Cardiac septum (tissue), 1 donor: ENCODE data around the gene PIH1D1. TPM values are rescaled to one million over a fixed set of nuclear protein-coding genes. Genes with fewer than 3 reads are reported as not detected.

ENCODE experiments used
- DNase-seq: peaks from one replicate; pipeline ENCODE4 v3.0.0-alpha.2; 2020; ENCODE audit warnings: low spot score
- intact Hi-C: fragments of 100-400 bp; cut with DNase I; formaldehyde crosslinking; loops from one replicate; pipeline ENCODE4 v1.14.0; 2022
- total RNA-seq: library from RNA; stranded (reverse); fragmentation: NEBNext Ultra II Directional; extraction: Animal tissue kit (Norgen Biotek cat#: 25700); gene quantifications from one replicate; pipeline ENCODE4 v1.2.1, GENCODE V29; 2021
- donor health status: DM: no; HTN: no; CAD: no.

Gene PIH1D1
- total RNA-seq, 1 donor from 2014 or later = 24.2 TPM

- intact Hi-C loops = no loop called here
- no peak for DNase-seq
Measured at GRCh38 chr19:49427339-49427738, 24.3 kb downstream of the PIH1D1 start.

DNA sequence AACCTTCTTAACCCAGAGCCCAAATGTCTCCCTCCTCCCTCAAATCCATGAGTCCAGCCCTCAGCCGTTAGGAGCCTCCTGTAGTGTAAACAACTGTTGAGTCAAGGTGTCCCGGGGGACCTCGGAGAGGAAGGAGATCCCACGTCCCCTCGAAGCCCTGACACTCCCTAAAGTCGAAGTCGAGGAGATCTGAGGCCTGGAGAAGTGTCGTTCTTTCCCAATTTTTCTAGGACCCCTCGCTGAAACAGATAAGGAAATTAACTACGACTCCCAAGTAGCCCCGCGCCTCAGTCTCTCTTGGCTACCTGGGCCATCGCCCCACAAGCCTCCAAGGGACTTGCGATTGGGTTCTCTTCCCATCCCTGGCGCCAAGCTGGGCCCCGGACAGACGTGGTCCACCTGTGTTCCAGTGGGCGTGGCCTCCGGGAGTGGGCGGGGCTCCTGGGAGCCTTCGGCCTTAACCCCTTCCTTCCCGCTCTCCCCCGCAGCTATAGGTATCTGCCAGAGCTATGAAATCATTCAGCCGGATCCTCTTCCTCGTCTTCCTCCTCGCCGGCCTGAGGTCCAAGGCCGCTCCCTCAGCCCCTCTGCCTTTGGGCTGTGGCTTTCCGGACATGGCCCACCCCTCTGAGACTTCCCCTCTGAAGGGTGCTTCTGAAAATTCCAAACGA is 25.6 kb downstream of the PIH1D1 start:
- no peak for DNase-seq
- intact Hi-C loops = no loop called here

GRCh38 chr19:49425178-49425577 is 26.4 kb downstream of the PIH1D1 start, which contains the start of gene GFY:
TSS of gene GFY (plus strand) at chr19:49425388. CDS start at chr19:49426431, 1,043 bp downstream.
- DNase-seq = no peak
- intact Hi-C loops = no loop called here

DNA sequence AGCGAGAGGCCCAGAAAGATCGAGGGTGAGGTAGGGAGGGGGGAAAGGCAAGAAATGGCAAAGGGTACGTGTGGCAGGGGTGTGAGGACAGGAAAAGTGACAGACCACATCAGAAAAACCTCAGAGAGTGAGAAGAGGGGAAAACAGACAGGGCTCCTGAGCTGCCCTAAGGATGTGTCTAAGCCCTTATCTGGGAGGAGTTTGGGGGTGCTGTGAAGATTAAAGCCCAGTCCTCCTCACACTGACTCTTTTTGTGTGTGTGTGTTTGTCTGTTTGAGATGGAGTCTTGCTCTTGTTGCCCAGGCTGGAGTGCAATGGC is 27.7 kb downstream of the PIH1D1 start:
- intact Hi-C loops = no loop called here
- no peak for DNase-seq

GRCh38 chr19:49423071-49423984 is 28.3 kb downstream of the PIH1D1 start, which contains the start of gene PTH2:
TSS of gene PTH2 (minus strand) at chr19:49423441. CDS start at chr19:49423339, 102 bp downstream.
- intact Hi-C loops = no loop called here

DNA sequence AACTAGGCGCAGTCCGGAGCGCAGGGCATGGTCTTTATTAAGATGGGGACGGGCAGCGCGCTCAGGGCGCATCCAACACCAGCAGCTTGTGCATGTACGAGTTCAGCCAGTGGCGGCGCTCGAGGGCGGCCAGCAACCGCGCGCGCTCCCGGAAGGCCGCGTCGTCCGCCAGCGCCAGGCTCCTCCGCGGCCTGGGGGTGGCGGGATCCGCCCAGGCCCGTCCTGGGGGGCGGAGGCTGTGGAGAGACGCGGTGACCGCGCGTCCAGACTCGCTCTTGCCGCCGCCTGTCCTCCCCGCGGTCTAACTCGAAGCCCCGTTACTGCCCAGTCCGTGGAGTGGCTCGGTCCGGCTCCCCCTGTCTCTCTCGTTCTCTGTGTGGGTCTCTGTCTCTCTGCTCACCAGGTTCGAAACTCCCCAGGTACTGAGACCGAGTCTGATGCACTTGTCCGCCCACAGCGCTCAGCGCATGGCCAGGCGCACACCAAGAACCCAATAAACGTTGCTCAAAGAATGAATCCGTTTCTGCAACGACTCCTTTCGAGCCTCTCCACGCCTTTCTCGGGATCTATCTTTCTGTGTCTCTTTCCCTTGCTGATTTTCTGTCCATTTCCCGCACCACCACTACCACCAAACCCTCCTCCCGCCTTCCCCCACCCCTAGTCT is 29.1 kb downstream of the PIH1D1 start:
- no peak for DNase-seq
- intact Hi-C loops = no loop called here

More at GRCh38 chr19:49423071-49423984, 28.3 kb downstream of the PIH1D1 start, which contains the start of gene PTH2:
- DNase-seq = no peak

DNA sequence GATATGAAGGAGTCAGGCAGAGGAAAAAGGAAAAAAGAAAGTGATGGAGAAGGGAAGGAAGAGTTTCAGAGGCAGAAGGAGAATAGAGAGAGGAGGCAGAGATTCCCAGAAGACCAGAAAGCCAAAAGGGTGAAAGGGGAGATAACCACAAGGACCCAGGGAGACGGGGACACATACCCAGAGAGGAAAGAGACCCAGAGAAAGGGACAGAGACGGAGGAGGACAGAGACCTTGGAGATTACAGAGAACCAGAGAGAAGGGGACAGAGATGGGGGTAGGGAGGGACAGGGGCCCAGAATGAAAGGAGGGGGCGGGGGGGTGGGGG is 29.8 kb downstream of the PIH1D1 start:
- no peak for DNase-seq
- intact Hi-C loops = no loop called here

- no peak for DNase-seq
- intact Hi-C loops = no loop called here
Measured at GRCh38 chr19:49421039-49421877, 30.4 kb downstream of the PIH1D1 start.

- no peak for DNase-seq
- intact Hi-C loops = no loop called here
Measured at GRCh38 chr19:49420227-49420626, 31.4 kb downstream of the PIH1D1 start.

DNA sequence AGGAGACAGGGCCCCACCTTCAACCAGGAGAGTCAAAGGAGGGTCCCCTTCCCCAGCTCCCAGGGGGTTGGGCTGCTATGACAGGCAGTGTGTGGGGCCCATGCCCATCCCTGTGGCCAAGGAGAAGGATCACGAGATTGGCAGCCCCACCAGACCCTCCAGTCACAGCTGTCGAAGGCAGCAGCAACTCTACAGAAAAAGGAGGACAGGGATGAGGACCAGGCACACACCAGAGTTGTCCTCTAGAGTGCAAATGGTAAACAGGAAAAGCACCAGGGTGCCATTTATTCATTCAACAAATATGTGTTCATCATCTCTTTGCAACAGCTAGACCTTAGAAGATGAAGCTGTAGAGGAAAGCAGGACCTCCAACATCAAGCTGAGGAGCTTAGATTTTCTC is 32.4 kb downstream of the PIH1D1 start:
- DNase-seq = no peak
- intact Hi-C loops = no loop called here

- no peak for DNase-seq
- intact Hi-C loops = no loop called here
Measured at GRCh38 chr19:49418511-49418910, 33.1 kb downstream of the PIH1D1 start.

DNA sequence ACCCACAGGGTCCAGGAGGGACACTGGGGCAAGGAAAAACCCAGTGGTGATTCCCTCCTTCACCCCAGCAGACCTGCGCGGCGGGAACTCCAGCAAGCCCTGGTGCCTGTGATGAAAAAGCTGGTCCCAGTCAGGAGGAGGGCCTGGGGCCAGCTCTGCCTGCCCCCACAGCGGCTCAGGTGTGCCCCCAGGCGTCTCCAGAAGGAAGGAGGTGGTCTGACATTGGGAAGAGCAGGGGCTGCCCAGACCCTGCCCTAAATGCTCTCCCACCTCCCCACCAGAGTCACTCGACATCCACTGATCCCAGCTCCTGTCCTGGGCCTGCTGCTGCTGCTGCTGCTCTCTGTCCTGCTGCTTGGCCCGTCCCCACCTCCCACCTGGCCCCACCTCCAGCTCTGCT is 34.5 kb downstream of the PIH1D1 start:
- DNase-seq = no peak
- intact Hi-C loops = no loop called here

DNA sequence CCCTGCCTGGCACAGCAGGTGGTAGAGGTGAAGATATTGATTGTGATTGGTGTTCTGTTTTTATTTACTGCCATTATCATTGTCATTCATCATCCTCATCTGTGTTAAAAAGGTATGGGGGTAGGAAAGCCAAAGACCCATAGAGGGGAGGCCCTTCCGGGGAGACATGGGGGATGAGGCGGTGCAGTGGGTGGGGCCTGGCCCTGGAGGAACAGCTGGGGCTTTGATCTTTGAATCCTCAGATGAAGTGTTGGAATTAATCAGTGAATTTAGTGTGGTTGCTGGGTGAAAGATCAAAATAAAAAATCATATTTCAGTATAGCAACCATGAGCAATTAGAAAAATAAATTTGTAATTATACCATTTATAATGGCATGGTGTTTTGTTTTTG is 35.8 kb downstream of the PIH1D1 start:
- intact Hi-C loops = no loop called here
- no peak for DNase-seq

GRCh38 chr19:49415102-49415809 is 36.4 kb downstream of the PIH1D1 start:
- intact Hi-C loops = no loop called here
- no peak for DNase-seq

DNA sequence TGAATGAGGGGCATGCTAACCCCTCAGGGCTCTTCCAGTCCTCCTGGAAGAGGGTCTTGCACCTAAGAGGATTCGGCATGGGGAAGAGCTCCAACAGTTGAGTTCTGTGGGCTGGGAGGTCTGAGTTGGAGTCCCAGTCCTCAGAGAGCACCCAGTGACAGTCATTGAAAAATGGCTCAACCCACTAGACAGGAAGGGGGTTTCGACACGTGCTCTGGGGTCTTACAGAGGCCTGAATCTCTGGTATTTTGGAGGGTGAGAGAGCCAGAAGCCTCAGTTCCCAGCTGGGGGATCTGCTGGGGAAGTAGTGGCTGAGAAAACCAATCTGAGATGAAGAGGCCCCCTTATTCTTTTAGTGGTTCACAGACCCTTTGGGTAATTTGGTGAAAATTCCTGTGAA is 37.4 kb downstream of the PIH1D1 start:
- intact Hi-C loops = no loop called here
- no peak for DNase-seq

DNA sequence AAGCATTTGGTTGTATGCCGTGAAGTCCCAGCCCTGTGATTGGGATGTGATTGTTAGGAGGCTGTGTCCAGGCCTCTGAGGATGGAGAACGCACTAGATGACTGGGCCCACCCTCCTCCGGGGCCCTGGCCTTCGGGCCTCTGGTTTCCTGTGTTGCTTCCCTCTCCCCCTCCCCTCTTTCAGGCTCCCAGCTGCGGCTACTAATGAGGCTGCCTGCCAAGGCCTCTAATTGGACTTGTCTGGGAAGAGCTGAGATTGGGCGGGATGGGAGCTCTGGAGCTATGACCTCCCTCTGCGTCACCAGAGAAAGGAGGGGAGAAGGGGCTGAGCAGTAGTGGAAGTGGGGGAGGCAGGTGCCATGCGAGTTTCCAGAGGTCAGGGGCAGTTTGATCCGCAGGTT is 38.3 kb downstream of the PIH1D1 start:
- no peak for DNase-seq
- intact Hi-C loops = no loop called here

DNA sequence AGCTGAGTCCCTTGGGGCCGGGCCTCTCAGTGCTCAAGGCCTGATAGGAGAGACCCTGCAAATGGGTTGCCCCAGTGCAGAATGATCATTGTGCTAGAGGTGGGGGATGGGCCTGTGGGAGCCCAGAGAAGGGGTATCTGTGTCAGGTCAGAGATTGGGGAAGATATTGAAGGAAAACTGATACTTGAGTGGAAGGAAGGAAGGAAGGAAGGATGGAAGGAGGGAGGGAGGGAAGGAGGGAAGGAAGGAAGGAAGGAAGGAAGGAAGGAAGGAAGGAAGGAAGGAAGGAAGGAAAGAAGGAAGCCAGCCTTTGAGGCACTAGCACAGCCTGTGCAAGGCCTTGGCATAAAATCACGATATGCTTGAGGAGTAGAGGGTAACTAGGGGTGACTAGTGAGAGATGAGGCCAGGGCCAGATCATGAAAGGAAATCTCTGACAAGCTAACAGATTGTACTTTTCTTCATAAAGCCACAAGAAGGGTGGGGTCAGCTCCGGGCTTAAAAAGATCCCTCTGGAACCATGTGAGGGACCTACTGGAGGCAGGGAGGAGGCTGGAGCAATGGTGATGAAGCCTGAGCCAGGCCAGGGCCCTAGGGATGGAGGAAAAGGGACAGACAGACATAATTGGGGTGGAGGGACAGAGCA is 39.8 kb downstream of the PIH1D1 start:
- intact Hi-C loops = no loop called here
- DNase-seq = no peak

DNA sequence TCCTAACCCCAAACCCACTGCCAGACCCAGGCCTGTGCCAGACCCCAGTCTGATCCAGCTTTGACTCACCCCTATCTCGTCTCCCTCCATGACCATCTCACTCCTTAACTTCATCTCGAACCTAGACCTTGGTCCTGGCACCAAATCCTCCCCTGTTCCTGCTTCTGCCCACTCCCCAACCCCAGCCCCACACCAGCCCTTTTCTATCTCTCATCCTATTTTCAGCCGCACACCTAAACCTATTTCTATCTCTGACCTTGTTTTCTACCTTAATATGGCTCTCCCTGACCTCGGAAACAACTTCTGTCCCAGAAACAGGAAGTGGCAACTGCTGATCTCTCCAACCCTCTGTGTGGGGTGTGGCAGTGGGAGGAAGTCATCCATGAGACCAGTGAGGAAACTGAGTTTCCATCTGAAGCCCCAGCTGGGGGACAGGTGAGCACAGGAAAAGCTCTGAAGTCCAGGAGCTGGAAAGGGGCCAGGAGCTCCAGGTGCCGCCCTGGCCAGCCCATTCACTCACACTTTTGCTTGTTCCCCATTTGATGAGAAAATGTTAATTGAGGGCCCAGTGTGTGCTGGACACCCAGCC is 42.1 kb downstream of the PIH1D1 start:
- no peak for DNase-seq
- intact Hi-C loops = no loop called here
